Stimulated activated CD8-positive, alpha-beta memory T cell treated with anti-CD3 and anti-CD28 coated beads, Interleukin-15, amount 100 ng/mL, for 24 hours (primary cell): ENCODE measurements around the gene NRL.

Experiments used
- DNase-seq: peaks from one replicate; pipeline ENCODE4 v3.0.0-alpha.2; 2020; ENCODE audit warnings: low read depth

NRL gene

DNA sequence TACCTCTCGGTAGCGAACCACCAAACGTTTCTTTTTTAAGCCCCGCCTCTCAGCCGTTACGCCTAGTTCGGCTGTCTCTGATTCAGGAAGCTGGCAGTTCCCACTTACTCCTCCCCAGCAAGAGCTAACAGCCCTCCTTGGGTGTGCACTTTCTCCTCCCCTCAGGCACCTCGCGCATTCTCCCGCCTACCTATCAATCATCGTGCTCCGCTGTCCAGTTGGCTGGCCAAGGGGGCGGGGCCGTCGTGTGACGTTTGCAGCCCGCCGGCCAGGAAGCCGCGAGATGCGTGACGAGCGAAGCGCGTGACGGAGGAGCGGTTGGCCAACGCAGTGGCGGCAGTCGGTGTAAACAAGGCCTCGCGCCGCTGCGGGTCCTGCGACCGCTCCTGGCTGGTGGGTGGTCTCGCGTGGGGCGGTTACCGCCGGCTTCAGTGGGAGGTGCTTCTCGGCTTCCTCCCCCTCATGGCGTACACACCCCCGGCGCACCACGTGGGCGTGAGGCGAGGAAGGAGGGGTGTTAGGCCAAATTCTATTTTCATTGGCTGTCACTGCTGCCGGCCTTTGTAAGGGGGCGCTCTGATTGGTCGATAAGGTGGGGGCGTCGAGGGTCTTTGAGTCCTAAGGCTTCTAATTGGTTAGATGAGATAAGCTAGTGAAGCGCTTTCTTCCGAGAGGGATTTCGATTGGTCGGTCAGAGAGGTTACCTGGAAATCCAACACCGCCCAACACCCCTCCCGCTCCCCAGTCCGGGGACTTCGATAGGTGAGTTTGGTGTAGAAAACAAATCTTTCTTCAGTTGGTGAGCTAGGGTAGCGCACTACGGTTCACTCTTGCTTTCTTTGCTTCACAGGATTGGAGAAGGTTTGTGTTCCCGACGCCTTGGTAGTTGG, at the start of gene NRL, which contains the start of gene DCAF11:
Gene NRL (minus strand): TSS at position 418 of the 890 bp plus-strand sequence. CDS start 32,101 bp downstream, outside the sequence.
Gene DCAF11 (plus strand): TSS at position 246 of the 890 bp plus-strand sequence. CDS start 818 bp downstream, outside the sequence.
- peak; percentile 88 for DNase-seq

DNA sequence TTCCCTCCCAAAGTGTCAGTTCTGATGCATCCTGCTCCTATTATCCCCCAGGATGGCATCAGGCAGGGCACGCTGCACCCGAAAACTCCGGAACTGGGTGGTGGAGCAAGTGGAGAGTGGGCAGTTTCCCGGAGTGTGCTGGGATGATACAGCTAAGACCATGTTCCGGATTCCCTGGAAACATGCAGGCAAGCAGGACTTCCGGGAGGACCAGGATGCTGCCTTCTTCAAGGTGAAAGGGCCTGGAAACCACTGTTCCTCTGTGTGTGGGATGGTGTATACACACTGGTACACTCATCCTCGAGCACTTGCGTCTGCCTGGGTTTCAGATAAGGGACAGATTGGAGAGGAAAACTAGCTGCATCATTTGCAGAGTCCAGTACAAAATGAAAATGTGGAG, 47.3 kb upstream of the NRL start:
- DNase-seq: no peak

DNA sequence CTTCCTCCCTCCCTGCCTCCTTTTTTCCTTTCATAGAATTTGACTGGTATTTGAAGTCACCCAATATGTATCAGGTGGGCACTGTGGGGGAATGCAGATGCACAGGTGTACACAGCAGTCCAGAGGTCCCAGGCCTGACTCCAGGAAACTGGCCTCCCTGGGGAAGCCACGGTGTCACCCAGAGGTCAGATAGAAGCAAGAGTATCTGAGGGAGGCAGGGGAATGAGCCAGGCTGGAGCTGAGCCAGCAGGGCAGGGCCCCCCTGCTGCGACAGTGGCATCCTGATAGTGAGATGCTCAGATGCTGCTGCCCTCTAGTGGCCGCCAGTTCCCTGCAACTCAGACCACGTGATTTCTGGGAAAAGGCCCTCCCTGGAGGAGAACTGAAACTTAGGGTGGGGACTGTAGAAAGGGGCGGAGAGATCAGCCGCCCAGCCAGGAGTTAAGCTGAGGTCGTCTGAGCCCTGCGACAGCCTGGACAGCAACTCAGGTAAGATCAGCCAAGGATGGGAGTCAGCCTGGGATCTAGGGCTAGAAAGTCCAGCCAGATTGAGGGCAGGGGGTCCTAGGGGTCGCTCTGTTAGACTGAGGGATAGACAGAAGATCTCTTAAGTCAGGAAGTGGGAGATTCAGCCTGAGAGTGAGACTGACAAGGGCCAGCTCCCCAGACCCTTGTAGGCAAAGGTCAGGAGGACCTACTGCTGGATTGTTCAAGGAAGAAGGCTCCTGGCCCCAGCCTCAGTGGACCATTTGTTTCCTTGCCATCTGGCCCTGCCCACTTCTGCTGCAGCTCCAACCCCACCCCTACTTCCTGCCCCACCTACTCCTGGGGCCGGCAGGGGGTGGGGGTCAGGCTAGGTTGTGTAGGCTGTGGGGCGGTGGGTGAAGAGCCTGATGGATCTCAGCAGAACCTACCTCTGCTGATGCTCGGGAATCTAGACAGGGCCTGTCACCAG, 46.4 kb upstream of the NRL start, which contains the start of gene IRF9:
Gene IRF9 (plus strand): TSS at position 416 of the 955 bp plus-strand sequence. CDS start 880 bp downstream, outside the sequence.
- peak; percentile 96 for DNase-seq

DNA sequence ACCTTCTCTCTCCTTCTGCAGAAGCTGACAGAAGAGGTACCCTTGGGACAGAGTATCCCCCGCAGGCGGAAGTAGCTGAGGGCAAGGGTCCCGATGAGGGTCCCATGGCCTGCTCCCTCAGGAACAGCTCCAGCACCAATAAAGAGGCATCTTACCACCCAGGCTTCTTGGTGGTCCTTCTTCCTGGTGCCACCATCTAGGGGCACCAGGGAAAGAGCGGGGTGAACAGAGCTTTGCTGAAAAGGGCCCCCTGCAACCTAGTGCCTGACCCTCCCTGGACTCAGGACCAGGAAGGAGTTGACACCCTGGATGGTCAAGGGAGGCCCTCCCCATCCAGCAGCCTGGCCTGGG, 45.7 kb upstream of the NRL start:
- no peak for DNase-seq

DNA sequence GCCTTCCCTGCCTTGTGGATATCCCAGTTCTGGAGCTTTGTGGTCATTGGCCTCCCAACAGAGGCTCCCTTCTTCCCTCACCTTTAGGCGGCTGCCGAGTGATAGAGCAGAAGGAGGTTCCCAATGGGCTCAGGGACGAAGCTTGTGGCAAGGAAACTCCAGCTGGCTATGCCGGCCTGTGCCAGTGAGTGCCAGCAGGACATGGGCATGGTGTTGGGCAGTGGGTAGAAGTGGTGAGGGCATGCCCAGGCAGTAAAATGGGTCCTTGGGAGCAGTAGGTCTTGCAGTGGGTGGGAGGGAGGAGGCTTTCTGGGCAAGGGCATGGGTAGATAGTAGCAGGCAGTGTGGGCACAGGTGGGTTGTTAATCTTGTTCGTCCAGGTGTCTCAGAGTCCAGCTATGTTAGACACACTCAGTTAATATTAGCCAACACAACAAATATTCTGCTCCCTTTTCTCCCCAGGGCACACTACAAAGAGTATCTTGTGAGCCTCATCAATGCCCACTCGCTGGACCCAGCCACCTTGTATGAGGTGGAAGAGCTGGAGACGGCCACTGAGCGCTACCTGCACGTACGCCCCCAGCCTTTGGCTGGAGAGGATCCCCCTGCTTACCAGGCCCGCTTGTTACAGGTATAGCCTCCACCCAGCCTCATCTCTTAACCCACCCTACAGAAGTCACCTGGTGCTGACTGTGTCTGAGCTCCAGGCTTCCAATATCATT, 45.2 kb upstream of the NRL start:
- no peak for DNase-seq

DNA sequence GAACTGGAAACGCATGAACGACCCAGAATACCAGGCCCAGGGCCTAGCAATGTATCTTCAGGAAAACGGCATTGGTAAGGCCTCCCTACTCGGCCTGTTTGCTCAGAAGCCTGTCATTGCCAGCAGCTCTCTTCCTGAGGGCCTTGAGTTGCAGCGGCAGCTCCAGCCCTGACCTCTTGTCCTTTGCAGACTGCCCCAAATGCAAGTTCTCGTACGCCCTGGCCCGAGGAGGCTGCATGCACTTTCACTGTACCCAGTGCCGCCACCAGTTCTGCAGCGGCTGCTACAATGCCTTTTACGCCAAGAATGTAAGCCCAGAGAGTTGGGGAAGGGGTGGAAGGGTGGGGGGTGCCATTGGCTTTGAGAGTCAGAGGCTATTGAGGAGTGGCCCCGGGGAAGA, 42.6 kb upstream of the NRL start:
- DNase-seq: no peak

DNA sequence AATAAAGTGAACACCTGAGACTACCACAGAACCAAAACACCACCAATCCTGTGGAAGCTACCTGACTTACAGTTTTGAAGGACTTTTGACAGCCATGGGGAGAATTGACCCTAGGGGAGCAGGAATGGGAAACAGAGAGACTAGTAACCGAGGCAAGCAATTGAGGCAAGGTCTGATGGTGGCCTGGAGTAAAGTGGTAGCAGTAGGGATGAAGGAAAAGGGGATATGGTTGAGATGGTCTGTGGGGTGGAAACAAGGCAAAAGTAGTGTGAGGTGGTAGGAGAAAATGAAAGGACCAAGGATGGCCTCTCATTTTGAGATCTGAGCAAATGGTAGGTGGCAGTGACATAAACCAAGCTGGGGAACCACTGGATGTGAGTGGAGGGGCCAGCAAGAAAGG, 42.1 kb upstream of the NRL start:
- DNase-seq: no peak

DNA sequence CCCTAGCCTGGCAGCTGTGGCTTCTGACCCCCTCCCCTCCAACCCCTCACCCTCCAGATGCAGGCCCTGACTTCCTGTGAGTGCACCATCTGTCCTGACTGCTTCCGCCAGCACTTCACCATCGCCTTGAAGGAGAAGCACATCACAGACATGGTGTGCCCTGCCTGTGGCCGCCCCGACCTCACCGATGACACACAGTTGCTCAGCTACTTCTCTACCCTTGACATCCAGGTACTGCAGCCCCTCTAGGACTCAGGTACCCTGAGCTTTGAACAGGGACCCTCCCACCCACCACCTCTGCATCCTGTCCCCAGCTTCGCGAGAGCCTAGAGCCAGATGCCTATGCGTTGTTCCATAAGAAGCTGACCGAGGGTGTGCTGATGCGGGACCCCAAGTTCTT, 40.4 kb upstream of the NRL start:
- no peak for DNase-seq

DNA sequence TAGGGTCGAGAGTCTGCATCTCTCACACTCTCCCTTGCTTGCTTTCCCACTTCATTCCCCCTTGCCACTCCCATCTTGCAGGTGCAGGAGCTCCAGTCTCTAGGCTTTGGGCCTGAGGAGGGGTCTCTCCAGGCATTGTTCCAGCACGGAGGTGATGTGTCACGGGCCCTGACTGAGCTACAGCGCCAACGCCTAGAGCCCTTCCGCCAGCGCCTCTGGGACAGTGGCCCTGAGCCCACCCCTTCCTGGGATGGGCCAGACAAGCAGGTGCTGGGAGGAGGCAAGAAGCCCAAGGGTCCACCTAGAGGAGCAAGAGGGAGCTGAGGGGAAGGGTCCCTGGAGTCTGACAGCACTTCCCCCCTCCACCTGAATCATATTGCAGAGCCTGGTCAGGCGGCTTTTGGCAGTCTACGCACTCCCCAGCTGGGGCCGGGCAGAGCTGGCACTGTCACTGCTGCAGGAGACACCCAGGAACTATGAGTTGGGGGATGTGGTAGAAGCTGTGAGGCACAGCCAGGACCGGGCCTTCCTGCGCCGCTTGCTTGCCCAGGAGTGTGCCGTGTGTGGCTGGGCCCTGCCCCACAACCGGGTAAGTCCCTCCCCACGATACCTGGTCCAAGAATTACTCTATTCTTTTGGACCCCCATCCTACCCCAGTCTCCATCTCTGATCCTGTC, 36.8 kb upstream of the NRL start:
- no peak for DNase-seq

DNA sequence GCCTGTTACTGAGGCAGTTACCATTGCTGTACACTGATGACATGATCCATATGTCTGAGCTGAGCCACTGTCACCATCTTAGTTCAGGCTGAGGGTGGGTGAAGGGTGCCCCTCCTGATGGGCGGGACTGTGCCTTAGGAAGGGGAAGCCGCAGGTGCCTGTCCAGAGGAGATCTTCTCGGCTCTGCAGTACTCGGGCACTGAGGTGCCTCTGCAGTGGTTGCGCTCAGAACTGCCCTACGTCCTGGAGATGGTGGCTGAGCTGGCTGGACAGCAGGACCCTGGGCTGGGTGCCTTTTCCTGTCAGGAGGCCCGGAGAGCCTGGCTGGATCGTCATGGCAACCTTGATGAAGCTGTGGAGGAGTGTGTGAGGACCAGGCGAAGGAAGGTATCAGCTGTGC, 36.2 kb upstream of the NRL start:
- DNase-seq: no peak

DNA sequence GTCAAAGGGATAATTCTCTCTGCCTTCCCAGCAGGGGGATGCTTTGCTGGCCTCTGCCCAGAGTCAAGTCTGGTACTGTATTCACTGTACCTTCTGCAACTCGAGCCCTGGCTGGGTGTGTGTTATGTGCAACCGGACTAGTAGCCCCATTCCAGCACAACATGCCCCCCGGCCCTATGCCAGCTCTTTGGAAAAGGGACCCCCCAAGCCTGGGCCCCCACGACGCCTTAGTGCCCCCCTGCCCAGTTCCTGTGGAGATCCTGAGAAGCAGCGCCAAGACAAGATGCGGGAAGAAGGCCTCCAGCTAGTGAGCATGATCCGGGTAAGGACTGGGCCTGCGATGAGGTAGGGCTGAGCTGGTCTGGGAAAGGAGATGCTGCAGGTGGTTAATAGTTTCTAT, 35.8 kb upstream of the NRL start:
- no peak for DNase-seq

DNA sequence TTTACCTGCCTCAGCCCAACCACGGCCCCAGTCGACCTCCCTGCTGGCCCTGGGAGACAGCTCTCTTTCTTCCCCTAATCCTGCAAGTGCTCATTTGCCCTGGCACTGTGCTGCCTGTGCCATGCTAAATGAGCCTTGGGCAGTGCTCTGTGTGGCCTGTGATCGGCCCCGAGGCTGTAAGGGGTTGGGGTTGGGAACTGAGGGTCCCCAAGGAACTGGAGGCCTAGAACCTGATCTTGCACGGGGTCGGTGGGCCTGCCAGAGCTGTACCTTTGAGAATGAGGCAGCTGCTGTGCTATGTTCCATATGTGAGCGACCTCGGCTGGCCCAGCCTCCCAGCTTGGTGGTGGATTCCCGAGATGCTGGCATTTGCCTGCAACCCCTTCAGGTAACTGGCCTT, 35.3 kb upstream of the NRL start:
- DNase-seq: no peak

DNA sequence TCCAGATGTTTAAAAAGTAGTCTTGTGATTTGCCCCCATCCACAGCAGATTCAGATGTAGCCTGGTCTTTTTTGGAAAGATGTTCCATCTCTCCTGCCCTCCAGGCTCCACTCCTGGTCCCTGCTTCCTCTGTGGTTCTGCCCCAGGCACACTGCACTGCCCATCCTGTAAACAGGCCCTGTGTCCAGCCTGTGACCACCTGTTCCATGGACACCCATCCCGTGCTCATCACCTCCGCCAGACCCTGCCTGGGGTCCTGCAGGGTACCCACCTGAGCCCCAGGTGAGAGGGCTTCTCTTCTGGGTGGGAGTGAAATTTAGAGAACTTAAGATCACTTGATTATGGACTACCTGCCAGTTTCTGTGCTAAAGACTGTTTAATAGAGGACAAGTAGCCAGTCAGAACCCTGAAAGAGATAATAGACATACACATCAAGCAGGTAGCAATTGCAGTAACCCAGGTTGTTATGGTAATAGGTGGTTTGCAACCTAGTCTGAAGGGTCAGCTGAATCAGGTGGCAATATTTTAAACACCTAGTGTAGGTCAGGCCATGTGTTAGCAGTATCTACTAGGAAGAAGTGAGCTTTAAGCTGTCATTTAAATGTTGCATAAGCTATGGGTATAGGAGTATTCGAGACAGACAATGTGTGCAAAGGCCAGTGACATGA, 34.7 kb upstream of the NRL start:
- DNase-seq: no peak

DNA sequence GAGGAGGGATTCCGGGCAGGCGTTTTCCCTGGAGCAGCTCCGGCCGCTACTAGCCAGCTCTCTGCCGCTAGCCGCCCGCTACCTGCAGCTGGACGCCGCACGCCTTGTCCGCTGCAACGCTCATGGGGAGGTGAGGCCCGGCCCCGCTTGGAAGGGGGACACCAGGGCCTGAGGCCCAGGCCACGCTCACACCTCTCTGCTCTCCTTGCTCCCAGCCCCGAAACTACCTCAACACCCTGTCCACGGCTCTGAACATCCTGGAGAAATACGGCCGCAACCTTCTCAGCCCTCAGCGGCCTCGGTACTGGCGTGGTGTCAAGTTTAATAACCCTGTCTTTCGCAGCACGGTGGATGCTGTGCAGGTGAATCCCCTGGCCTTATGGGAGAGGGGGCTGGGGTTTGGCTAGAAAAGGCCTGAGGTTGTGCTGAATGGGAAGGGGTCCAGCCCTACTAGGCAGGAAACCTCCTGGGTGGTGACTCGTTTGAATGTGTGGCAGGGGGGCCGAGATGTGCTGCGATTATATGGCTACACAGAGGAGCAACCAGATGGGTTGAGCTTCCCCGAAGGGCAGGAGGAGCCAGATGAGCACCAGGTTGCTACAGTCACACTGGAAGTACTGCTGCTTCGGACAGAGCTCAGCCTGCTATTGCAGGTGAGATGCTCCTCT, 33.1 kb upstream of the NRL start:
- DNase-seq: no peak

DNA sequence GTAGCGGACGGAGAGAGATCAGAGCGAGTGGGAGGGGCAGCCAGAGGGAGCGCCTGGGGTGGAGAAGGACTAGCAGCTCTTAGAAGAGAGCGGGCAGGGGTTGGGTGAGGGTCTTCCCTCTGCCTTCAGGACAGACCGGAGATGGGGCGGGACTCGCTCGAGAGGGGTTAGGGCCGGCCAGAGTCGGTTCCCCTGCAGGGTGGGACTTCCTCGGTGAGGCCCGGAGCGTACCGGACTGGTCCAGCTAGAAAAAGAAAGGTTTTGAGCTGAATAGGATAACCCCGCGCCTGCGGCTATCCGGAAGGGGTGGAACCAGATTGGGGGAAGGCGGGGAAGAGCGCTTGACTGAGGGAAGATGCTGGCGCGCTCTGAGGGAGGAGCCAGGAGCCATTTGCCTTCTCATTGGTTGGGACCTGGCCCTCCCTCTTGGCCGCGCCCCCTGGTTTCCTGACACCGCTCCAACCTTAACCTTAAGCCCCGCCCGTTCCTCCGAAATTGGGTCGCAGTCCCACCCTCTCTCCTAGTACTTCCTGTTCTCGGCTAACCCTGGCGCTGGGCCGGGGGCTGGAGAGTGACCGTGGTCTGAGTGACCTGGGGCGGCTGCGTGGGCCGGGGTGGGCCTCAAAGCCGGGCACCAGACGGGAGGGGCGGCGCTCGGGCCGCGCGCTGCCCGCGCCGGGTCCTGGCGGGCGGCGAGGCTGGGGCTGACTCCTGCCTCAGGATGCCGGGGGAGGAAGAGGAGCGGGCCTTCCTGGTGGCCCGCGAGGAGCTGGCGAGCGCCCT, 32.4 kb upstream of the NRL start, which contains the start of gene RNF31:
Gene RNF31 (plus strand): TSS at position 521 of the 783 bp plus-strand sequence. CDS start 201 bp downstream, at position 722.
- peak; percentile 90 for DNase-seq

DNA sequence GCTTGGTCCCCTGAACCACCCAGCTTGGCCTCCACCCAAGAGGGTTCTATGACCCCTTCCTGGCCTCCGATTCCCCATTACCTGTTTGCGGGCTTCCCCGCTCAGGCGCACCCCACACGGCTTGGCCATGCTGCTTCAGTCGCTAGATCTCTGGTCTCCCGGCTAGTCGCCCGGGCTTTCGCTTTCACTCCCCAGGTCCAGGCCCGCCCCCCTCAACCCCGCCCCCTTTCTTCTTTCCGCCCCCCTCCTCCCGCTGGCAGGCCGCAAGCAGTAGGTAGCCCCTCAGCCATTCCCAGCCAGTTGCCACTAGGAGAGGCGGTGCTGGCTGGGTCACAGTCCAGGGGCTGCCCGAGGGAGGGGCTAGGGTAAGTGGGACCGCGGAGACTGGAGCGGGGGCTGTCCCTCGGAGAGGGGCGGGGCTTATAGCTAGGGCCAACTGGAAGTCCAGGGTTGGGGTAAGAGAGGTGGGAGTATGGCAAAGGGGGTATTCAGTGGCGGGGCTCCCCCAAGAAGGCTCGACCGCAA, 31.8 kb upstream of the NRL start, which contains the start of gene PSME2:
Gene PSME2 (minus strand): TSS at position 158 of the 525 bp plus-strand sequence. CDS start 29 bp downstream, at position 129.
- DNase-seq: peak; percentile 59

DNA sequence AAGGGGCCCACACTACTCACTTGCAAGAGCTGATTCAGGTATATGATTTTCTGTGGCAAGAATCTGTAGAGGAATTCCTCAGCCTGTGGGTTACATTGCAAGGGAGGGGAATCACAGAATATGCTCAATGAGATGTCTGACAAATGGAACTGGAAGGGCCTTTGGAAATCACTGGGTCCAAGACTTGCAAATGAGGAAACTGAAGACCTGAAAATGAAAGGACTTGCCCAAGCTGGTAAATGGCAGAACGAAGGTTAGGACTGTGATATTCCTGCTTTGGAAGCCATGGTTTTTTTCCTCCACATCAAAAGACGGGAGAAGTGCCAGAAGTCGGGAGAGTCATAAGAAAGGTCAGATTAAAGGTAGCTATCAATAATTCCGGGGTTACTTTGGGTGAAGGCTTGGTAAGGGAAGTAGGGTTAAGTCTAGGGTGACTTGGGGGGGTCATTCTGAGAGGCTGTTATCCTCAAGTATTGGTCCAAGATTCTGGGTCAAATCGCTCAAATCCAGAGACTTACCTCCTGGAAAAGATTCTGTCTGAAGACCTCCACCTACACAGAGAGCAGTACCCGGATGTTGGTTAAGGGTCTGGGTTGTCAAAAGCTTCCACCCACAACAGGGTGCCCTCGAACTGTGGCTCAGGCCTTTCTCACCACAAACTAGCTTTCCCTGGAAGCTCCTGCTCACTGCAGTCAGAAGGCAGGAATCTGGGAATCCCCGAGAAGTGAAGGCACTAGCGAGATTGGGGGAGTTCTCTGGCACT, 31.1 kb upstream of the NRL start:
- no peak for DNase-seq

DNA sequence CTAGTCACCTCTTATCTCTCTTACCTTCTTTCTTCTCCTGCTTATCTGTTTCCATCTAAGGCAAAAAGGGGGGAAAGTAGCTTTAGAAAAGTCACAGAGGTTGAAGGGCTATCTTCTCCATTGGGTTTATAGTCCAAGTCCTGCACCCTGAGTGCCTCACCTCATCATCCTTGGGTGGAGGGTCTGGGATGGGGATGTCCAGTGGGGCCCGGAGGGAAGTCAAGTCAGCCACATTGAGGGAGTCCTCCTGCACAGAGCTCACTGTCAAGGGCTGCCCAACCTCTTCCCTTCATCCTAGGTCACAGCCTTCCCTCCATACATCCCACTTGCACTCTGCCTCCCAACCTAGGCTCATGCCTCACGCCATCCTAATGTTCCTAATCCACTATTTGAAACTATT, 30.5 kb upstream of the NRL start:
- no peak for DNase-seq
